ENCODE measurements around the gene SLC4A11.
"Not testable (repeated sequence)": the region's sequence is repeated elsewhere in the genome, so short reads cannot be mapped to it uniquely, and the experiment has no call there.

SLC4A11 gene

GRCh38 chr20:3227506-3227905, 11.5 kb downstream of the SLC4A11 start:
- DNase-seq: no peak

DNA sequence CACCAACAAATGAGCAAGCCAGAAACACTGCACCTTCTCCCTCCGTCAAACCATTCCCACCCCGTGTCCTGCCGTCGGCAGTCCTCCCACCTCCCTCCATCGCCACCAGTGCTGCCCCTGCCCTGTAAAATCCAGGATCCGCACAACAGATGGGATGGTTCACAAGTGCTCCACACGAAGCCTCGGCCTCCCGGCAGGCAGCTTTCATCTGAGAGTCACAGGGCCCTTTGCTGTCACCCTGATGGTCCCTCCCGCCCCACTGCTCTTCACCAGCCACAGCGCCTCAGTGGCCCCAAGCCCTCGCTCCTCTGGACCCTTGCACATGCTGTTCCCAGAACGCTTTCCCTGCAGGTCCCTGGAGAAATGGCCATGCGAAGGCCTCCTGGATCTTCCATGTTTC, 12.1 kb downstream of the SLC4A11 start:
- no peak for DNase-seq

- DNase-seq: no peak
Observed at GRCh38 chr20:3226093-3226492, 12.9 kb downstream of the SLC4A11 start.

GRCh38 chr20:3224681-3225421, 14.1 kb downstream of the SLC4A11 start:
- DNase-seq: no peak

DNA sequence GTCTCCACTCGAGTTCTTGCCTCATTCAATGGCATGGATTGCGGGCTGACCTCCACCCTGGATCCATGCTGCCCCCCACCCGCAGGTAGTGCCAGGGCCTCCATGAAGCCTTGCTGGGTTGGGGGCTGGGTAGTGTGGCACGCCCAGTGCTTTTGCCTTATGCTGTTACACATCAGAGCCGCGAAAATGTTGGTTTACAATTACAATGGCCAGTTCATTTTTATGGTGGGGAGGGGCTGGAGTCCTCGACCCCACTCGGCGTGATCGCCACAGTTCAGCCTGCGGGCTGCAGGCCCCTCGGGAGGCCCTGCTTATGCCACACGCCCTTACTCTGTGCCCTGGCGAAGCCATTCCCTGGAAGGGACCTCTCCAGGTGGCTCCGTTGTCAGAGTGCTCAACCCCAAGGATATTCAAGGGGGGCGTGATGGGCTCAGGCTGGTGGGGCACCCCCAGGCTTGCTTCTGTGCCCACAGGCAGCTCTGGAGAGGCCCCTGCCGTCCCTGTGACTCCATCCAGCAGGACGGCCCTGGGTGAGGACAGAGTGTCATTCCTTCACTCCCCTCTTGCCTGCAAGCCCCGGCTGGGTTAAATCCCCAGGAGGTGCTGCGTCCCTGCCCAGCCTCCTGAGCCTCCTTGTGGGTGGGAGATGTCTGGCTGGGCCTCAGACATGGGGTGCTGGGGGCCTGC, 14.9 kb downstream of the SLC4A11 start:
- no peak for DNase-seq

DNA sequence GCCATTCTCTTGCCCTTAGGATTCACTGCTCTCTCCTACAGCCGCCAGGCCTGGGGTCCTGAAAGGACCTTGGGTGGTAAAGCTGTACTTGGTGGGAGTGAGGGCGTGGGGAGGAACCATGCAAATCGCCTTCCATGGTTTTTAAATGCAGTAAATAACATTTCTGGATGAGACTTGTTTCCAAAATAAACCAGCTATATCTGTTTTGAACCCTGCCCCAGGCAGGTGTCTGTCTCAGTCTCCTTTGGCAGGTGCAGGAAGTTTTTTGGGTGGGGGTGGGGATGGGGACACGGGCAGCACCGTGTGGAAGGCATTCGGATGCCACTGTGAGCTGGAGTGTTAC, 15.4 kb downstream of the SLC4A11 start:
- no peak for DNase-seq

DNA sequence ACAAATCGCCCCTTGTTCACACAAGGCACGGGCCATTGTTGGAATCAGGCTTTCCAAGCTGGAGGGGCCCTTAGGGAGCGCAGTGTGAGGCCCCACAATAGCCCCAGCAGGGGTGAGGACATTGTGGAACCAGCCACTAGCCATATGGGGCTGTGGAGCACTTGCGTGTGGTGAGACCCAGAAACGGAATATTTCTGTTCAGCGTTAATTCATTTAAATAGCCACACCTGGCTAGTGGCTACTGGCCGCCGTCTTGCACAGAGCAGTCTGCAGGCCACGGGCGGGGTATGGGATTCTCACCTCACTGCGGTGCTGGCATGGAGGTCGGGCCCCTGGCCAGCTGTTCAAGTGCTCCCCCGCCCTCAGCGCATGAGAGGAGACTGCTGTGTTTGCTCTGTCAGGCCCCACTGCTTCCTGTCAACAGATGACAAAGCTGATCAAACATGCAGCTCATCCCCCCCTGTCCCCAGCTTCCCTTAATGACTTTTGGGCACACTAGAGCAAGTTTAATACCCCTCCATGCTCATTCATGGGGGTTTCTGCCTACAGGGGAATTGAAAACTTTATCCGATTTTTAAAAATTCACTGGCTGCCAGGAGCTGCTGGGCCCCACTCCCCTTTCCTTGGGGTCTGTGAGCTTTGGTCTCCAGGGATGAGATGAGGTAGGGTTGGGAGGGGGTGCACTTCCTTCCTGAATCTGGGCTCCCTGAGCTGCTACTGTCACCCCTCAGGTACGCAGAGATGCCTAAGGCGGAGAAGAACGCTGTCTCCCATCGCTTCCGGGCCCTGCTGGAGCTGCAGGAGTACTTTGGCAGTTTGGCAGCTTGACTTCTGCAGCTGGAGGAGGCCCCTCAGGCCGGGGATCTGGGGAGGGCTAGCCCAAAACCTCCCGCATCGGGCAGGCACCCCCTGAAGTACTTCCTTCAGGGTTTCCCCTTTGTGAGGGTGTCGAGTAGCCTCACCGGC, 16.1 kb downstream of the SLC4A11 start:
- no peak for DNase-seq

DNA sequence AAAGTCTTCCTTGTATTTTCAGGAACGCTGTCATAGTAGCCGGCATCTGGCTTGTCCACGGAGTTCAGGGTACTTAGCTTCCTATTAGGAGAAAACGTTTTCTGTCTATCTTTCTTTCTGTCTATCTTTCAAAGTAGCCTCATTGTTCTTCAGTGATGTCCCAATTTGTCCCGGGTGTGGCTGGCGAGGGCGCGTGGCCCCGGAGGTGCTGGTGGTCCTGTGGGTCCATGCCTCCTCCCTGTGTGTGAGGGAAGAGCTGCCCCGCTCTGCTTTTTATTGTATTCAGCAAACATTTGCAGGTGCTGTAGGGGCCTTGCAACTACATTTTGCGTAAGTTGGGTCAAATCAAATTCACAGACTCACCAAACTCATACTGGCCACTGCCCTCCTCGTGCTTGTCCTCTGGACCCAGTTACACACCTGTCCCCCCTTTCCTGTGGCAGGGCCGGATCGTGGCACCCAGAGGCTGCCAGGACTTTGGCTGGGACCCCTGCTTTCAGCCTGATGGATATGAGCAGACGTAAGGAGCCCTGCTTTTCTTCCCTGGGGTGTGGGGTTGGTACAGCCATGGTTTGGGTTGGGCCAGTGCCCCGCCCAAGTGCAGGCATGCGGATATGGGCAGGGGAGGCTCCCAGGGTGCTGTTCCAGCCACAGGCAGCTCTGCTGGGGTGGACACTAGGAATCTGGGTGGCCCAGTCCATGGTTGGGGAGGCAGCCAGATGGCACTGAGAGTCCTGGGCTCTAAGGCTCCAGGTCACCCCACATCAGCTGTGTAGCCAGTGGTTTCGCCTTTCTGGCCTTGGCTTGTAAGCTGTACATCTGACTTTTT, 17.4 kb downstream of the SLC4A11 start:
- DNase-seq: no peak

- peak; percentile 75 for DNase-seq
Observed at GRCh38 chr20:3218307-3218988, 20.5 kb downstream of the SLC4A11 start.

DNA sequence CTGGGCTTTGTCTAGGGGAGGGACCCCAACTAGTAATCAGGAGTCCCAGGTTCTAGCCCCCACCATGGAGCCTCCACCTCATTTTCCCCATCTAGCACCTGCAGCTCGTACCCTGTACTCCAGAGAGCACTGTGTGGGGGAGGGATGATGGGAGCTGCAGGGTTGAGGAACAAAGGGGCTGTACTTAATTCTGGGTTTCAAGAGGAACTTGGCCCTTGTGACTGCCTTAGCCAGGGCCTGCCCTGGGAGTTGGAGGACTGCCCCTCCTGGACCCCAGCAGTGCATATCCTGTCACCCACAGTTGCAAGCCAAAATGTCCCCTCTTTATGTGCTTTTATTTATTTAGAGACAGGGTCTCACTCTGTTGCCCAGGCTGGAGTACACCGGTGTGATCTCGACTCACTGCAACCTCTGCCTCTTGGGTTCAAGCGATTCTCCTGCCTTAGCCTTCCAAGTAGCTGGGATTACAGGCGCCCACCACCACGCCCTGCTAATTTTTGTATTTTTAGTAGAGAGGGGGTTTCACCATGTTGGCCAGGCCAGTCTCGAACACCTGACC, 23.6 kb downstream of the SLC4A11 start:
- DNase-seq: not testable (repeated sequence)

GRCh38 chr20:3213226-3213625, 25.8 kb downstream of the SLC4A11 start:
- DNase-seq: no peak

DNA sequence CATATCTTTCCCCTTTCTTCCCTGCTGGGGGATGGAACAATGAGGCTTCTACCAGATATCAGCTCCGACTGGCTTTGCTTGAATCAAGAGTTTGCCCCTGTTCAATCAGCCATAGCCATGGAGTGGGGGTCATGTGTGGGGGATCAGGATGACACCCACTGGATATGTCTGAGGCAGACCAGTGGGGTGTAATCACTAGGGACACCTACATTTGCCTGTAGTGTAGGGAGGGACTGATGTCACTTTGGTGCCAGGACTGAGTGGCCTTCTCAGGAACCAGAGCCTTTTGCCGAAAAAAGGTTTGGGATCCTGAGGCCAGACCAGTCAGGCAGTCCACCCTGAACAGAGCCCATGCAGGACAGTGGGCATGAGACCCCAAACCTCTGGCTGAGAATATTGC, 28.6 kb downstream of the SLC4A11 start:
- DNase-seq: no peak

- DNase-seq: no peak
Observed at GRCh38 chr20:3209946-3210317, 29.1 kb downstream of the SLC4A11 start.

- peak; percentile 54 for DNase-seq
Observed at GRCh38 chr20:3209257-3209945, 29.6 kb downstream of the SLC4A11 start, which contains the start of gene ITPA. ITPA (plus strand) TSS chr20:3209498; CDS start chr20:3209552, 54 bp downstream.

GRCh38 chr20:3208786-3209256, 30.2 kb downstream of the SLC4A11 start:
- DNase-seq: no peak

DNA sequence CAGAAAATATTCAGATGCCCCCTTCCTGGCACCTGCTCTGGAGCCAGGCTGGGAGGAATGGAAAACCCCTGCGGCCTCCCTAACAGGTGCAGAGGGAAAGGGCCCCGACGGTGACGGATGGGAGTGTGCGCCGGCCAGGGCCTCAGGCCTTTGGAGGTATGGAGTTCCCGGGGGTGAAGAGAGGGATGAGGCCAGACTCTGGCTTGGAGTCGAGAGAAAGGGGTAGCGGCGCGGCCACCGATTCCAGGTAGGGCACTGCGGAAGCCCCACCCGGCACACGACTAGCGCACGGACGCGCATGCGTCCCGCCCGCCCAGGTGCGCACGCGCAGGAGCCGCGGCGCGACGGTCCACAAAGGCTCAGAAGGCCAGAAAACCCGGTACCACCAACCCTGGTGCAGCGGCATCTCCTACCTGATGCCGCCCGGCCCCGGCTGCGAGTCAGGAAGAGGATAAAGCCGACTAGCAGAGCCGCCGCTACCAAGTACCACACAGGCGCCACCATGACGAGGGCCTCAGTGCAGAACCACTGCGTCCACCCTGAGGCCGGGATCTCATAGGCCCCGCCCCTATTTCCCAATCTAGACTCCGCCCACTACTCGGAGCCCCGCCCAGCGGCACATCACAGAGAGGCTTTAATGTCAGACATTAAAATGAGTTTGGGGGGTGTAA, 34.7 kb downstream of the SLC4A11 start, which contains the start of gene DDRGK1:
Gene DDRGK1 (minus strand): TSS at position 559 of the 671 bp plus-strand sequence. CDS start 55 bp downstream, at position 504.
- peak; percentile 91 for DNase-seq

- peak; percentile 24 for DNase-seq
Observed at GRCh38 chr20:3203315-3204123, 35.5 kb downstream of the SLC4A11 start.

DNA sequence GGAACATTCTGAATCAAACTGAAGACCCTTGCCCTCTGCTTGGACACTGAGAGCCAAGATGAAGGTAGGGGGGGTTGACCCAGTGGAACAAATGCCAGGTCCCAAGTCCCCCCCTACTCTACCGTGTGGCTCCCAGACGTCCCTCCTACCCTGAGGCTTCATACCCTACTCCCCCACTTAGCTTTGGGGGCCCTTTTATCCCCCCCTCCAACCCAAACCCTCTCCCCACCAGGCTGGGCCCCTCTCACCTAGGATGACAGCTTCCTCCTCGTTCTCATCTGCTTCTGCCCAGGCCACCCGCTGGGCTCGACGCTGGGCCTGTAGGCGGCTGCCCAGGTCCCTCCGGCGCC, 36.0 kb downstream of the SLC4A11 start:
- DNase-seq: no peak

All from stimulated activated CD4-positive, alpha-beta T cell treated with anti-CD3 and anti-CD28 coated beads, Interleukin-12 subunit alpha, Interleukin-12 subunit beta, amount 100 ng/mL, for 4 hours (primary cell).